Astrocyte of the cerebellum (primary cell): ENCODE results near the gene UQCR10.
"Not testable (repeated sequence)": the region's sequence is repeated elsewhere in the genome, so short reads cannot be mapped to it uniquely, and the experiment has no call there.

ENCODE experiments used
- DNase-seq: peaks from one replicate; pipeline ENCODE4 v3.0.0-alpha.2; 2011; ENCODE audit warnings: low read depth
- H3K4me3 ChIP-seq: 2 replicates; pipeline ENCODE4 v1.5.1; 2011; ENCODE audit warnings: mild to moderate bottlenecking, low read depth, low read length, moderate library complexity
- CTCF ChIP-seq: IDR thresholded peaks from 2 replicates; pipeline ENCODE4 v1.5.1; 2012; ENCODE audit warnings: low read length, low read depth, moderate library complexity, mild to moderate bottlenecking; ENCODE audit errors: missing control alignments
- in situ Hi-C: cut with HindIII; loops from 2 replicates; pipeline ENCODE4 v1.10.0; 2017; ENCODE audit warnings: low sequenced_read_pairs

Gene UQCR10

GRCh38 chr22:29750559-29751538 lies 16.3 kb upstream of the UQCR10 start:
- in situ Hi-C loops, result no loop called here
- H3K4me3 ChIP-seq, result no peak overlapping the region

GRCh38 chr22:29751669-29752068 lies 15.5 kb upstream of the UQCR10 start:
- no peak overlapping the region for H3K4me3 ChIP-seq
- DNase-seq, result no peak
- in situ Hi-C loops, result no loop called here
- no peak for TF ChIP-seq CTCF

More at GRCh38 chr22:29750559-29751538, 16.3 kb upstream of the UQCR10 start:
- no peak for DNase-seq
- TF ChIP-seq CTCF, result no peak

- no peak for DNase-seq
- no peak for TF ChIP-seq CTCF
- H3K4me3 ChIP-seq, result no peak overlapping the region
- in situ Hi-C loops, result no loop called here
Measured at GRCh38 chr22:29753808-29754657, 13.1 kb upstream of the UQCR10 start.

- DNase-seq, in situ Hi-C loops, H3K4me3 ChIP-seq: not testable (repeated sequence)
Measured at GRCh38 chr22:29754658-29755395, 12.3 kb upstream of the UQCR10 start.

- no peak for TF ChIP-seq CTCF
- no peak for DNase-seq
- H3K4me3 ChIP-seq, result no peak overlapping the region
- in situ Hi-C loops, result no loop called here
Measured at GRCh38 chr22:29755889-29756288, 11.3 kb upstream of the UQCR10 start.

GRCh38 chr22:29756341-29756740 lies 10.8 kb upstream of the UQCR10 start:
- no peak for DNase-seq
- TF ChIP-seq CTCF, result no peak
- in situ Hi-C loops, result no loop called here

More at GRCh38 chr22:29756341-29756740, 10.8 kb upstream of the UQCR10 start:
- no peak overlapping the region for H3K4me3 ChIP-seq
